ENCODE results near the gene C4orf50.

- TF ChIP-seq CTCF (conservative IDR thresholded peaks at IDR 0.05), result no peak
- TF ChIP-seq EZH2 (IDR thresholded peaks at IDR 0.05; ENCODE audit: low read depth), result no peak
These were observed 46.2 kb upstream of the C4orf50 start for GRCh38 chr4:6064383-6064782.

Data from PC-9 (cell line).